Naive B cell (primary cell): ENCODE data around the gene FHIT. TPM values are rescaled to one million over a fixed set of nuclear protein-coding genes. Genes with fewer than 3 reads are reported as not detected.

Experiments
- ATAC-seq, 2 donors: fragments of 150-1000 bp; cut with Tn5 transposase; 2 replicates each; pipeline ENCODE4 v1.10.0; 2021; ENCODE audit warnings: low read depth in 2 of 2, mild to moderate bottlenecking in 2 of 2, moderate library complexity in 2 of 2
- DNase-seq: peaks from one replicate; pipeline ENCODE4 v3.0.0; 2022
- H3K27ac Mint-ChIP-seq, 6 donors: one replicate each; pipeline ENCODE4 v1.8.0; 2020 to 2022; ENCODE audit warnings: mild to moderate bottlenecking in 6 of 6, mixed read lengths in 6 of 6, moderate library complexity in 5 of 6, inconsistent platforms in 2 of 6
- H3K27me3 Mint-ChIP-seq, 3 donors: one replicate each; pipeline ENCODE4 v1.8.0; 2021 to 2022; ENCODE audit warnings: mixed read lengths in 3 of 3, mild to moderate bottlenecking in 1 of 3
- H3K36me3 Mint-ChIP-seq, 2 donors: one replicate each; pipeline ENCODE4 v1.8.0; 2020 to 2022; ENCODE audit warnings: mixed read lengths in 2 of 2, inconsistent platforms in 1 of 2, mild to moderate bottlenecking in 1 of 2
- H3K4me1 Mint-ChIP-seq, 3 donors: one replicate each; pipeline ENCODE4 v1.8.0; 2020 to 2022; ENCODE audit warnings: mixed read lengths in 3 of 3, inconsistent platforms in 1 of 3, mild to moderate bottlenecking in 1 of 3, moderate library complexity in 1 of 3
- H3K4me3 Mint-ChIP-seq, 8 donors: one replicate each; pipeline ENCODE4 v1.8.0; 2020 to 2022; ENCODE audit warnings: mild to moderate bottlenecking in 8 of 8, mixed read lengths in 8 of 8, moderate library complexity in 8 of 8, inconsistent platforms in 2 of 8
- H3K9me3 Mint-ChIP-seq, 7 donors: one replicate each; pipeline ENCODE4 v1.8.0; 2020 to 2022; ENCODE audit warnings: mixed read lengths in 7 of 7, mild to moderate bottlenecking in 5 of 7, inconsistent platforms in 2 of 7, moderate library complexity in 1 of 7
- polyA plus RNA-seq, 6 donors: library from polyadenylated mRNA; unstranded; fragments of 300-500 nt; fragmentation: Illumina TruSeq; gene quantifications; one replicate each; pipeline ENCODE4 v1.2.3, GENCODE V29; 2021; ENCODE audit warnings: low read depth in 6 of 6

The FHIT gene
- polyA plus RNA-seq, 6 donors from 2014 or later, result 3.2 to 12.6 (median 7.1) TPM

GRCh38 chr3:60096403-60096802 lies 1154.8 kb downstream of the FHIT start:
- peaks cover 0 to 8% (median 6%) of the 10 kb centered on the region in 3 donors for H3K4me1 Mint-ChIP-seq
- ATAC-seq (no peak), DNase-seq (no peak)
- H3K36me3 Mint-ChIP-seq, result no peaks in the 10 kb centered on the region
- peaks cover 0 to 5% (median 3%) of the 10 kb centered on the region in 3 donors for H3K27me3 Mint-ChIP-seq
- H3K27ac Mint-ChIP-seq, result no peak overlapping the region
- no peak overlapping the region for H3K4me3 Mint-ChIP-seq
- H3K9me3 Mint-ChIP-seq, result peaks cover 0 to 12% (median 2%) of the 10 kb centered on the region in 7 donors

DNA sequence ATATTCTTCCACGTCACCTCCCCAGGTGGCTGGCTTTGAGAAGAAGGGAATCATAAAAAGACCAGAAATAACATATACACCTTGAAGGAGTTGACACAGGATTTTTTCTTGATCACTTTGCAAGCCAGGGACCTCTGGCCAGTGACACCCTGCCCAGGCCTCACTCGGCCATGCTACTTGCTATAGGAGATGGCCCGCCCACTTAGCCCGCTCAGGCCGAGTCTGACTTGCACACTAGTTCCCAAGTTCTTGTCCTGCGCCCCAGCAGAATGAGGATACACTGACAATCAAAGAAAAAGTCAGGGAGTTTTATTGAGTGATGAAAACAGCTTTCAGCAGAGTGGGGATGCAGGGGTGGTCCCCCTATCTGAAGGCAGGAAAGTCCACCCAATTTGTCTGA lies 1155.3 kb downstream of the FHIT start:
- H3K4me3 Mint-ChIP-seq, result peak overlapping the region in 1 of 8 donors; percentile 39
- no peaks in the 10 kb centered on the region for H3K36me3 Mint-ChIP-seq
- ATAC-seq (no peak), DNase-seq (no peak)
- H3K9me3 Mint-ChIP-seq, result peaks cover 0 to 12% (median 2%) of the 10 kb centered on the region in 7 donors
- H3K27ac Mint-ChIP-seq, result peak overlapping the region in 3 of 6 donors; percentile 47 to 61 (median 49)
- peaks cover 0 to under 1% (median 0%) of the 10 kb centered on the region in 3 donors for H3K27me3 Mint-ChIP-seq
- peaks cover 0 to 8% (median 6%) of the 10 kb centered on the region in 3 donors for H3K4me1 Mint-ChIP-seq

- H3K4me3 Mint-ChIP-seq, result no peak overlapping the region
- H3K27me3 Mint-ChIP-seq, result no peaks in the 10 kb centered on the region
- H3K4me1 Mint-ChIP-seq, result peaks cover 0 to 8% (median 6%) of the 10 kb centered on the region in 3 donors
- peaks cover 0 to 12% (median 2%) of the 10 kb centered on the region in 7 donors for H3K9me3 Mint-ChIP-seq
- ATAC-seq, result no peak
- H3K36me3 Mint-ChIP-seq, result no peaks in the 10 kb centered on the region
- no peak for DNase-seq
- H3K27ac Mint-ChIP-seq, result peak overlapping the region in 3 of 6 donors; percentile 47 to 61 (median 49)
Observed at GRCh38 chr3:60095516-60095915, 1155.7 kb downstream of the FHIT start.

DNA sequence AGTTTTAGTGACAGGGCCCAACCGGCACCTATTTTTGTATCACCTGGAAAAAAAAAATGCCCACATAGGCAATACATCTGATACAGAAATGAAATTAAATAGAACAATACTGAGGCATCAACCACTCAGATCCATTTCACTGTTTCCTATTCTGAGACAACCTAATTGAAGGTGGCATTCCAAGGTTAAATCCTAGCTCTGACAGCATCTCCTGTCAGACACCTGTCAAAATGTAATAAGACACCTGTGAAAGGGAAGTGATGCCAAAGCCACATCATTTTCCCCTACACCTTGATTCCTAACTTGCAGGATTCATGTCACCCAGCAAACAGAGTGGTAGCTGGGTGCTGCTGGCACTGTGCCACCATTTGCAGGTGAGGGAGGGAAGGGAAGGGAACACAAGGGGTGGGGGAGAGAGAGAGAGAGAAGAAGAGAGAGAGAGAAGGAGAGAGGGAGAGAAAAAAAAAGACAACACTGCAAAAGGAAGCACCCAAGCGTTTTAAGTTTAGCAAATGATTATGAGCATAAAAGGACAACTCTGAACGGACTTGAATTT lies 1156.8 kb downstream of the FHIT start:
- Mint-ChIP-seq H3K27me3 (no peaks in the 10 kb centered on the region), H3K9me3 (peaks cover 0 to 11% (median 2%) of the 10 kb centered on the region in 7 donors), H3K27ac (peak overlapping the region in 3 of 6 donors; percentile 21 to 75 (median 56)), H3K4me1 (peaks cover 0 to 8% (median 6%) of the 10 kb centered on the region in 3 donors), H3K4me3 (peak overlapping the region in 1 of 8 donors; percentile 59), H3K36me3 (no peaks in the 10 kb centered on the region)
- ATAC-seq (no peak), DNase-seq (no peak)

DNA sequence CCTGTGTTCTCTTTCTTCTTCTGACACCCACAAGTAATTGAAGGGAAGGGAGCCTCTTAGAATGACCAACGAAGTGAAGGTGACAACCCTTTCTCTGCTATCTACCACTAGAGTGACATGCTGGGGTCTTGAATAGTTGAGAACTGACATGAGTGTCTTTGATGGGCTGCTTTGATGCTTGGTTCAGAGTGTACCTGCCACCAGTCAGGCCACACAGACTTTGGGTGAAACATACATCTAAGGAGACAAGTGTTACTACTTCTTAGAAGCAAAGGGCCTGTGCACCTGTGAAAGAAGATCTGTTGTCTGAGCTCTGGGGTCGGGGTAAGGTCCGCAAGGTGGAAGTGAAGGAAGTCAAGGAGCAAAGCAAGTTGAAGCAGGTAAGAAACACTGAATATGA lies 1160.7 kb downstream of the FHIT start:
- Mint-ChIP-seq H3K27me3 (no peaks in the 10 kb centered on the region), H3K4me1 (peaks cover 4 to 7% (median 4%) of the 10 kb centered on the region in 3 donors), H3K27ac (no peak overlapping the region), H3K36me3 (peaks cover 0 to 7% of the 10 kb centered on the region in 2 donors), H3K4me3 (no peak overlapping the region), H3K9me3 (peaks cover 0 to 9% (median 2%) of the 10 kb centered on the region in 7 donors)
- ATAC-seq (no peak), DNase-seq (no peak)

DNA sequence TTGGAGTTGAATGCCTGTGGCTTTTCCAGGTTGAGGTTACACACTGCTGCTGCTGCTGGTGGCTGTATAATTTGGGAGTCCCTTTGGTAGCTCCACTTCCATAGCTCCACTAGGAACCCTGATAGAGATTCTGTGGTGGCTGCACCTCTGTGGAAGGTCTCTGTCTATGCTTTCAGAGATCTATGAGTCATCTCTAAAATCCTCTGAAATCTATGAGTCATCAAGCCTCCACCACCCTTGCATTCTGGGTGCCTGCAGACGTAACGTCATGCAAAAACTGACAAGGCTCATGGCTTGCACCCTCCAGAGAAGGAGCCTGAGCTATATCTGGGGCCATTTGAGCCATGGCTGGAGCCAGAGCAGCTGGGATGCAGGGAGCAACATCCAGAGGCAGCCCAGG lies 1164.4 kb downstream of the FHIT start:
- no peaks in the 10 kb centered on the region for H3K27me3 Mint-ChIP-seq
- H3K4me3 Mint-ChIP-seq, result no peak overlapping the region
- H3K36me3 Mint-ChIP-seq, result peaks cover 0 to 11% of the 10 kb centered on the region in 2 donors
- H3K9me3 Mint-ChIP-seq, result peaks cover 0 to 10% (median 0%) of the 10 kb centered on the region in 7 donors
- H3K27ac Mint-ChIP-seq, result peak overlapping the region in 1 of 6 donors; percentile 40
- DNase-seq (no peak), ATAC-seq (no peak)
- peaks cover 8 to 20% (median 16%) of the 10 kb centered on the region in 3 donors for H3K4me1 Mint-ChIP-seq

GRCh38 chr3:60085649-60086048 lies 1165.6 kb downstream of the FHIT start:
- peak overlapping the region in 1 of 6 donors; percentile 57 for H3K27ac Mint-ChIP-seq
- no peak for DNase-seq
- H3K4me1 Mint-ChIP-seq, result peaks cover 19 to 32% (median 28%) of the 10 kb centered on the region in 3 donors
- H3K27me3 Mint-ChIP-seq, result no peaks in the 10 kb centered on the region
- H3K36me3 Mint-ChIP-seq, result peaks cover 0 to 11% of the 10 kb centered on the region in 2 donors
- peaks cover 0 to 10% (median 0%) of the 10 kb centered on the region in 7 donors for H3K9me3 Mint-ChIP-seq
- no peak overlapping the region for H3K4me3 Mint-ChIP-seq
- ATAC-seq, result no peak

- ATAC-seq (peak; percentile 89), DNase-seq (peak; percentile 56)
- peak overlapping the region in 5 of 6 donors; percentile 26 to 74 (median 46) for H3K27ac Mint-ChIP-seq
- H3K4me3 Mint-ChIP-seq, result peak overlapping the region; percentile 41 to 87 (median 79)
- peaks cover 0 to 11% of the 10 kb centered on the region in 2 donors for H3K36me3 Mint-ChIP-seq
- H3K4me1 Mint-ChIP-seq, result peaks cover 28 to 50% (median 39%) of the 10 kb centered on the region in 3 donors
- no peaks in the 10 kb centered on the region for H3K27me3 Mint-ChIP-seq
- peaks cover 0 to 14% (median 3%) of the 10 kb centered on the region in 7 donors for H3K9me3 Mint-ChIP-seq
Observed at GRCh38 chr3:60081381-60082095, 1169.7 kb downstream of the FHIT start.

GRCh38 chr3:60080648-60081047 lies 1170.6 kb downstream of the FHIT start:
- peak overlapping the region in 3 of 6 donors; percentile 4 to 51 (median 19) for H3K27ac Mint-ChIP-seq
- no peaks in the 10 kb centered on the region for H3K27me3 Mint-ChIP-seq
- DNase-seq, result no peak
- peaks cover 31 to 51% (median 40%) of the 10 kb centered on the region in 3 donors for H3K4me1 Mint-ChIP-seq
- ATAC-seq, result no peak
- H3K4me3 Mint-ChIP-seq, result peak overlapping the region; percentile 28 to 87 (median 62)
- peaks cover 0 to 14% (median 2%) of the 10 kb centered on the region in 7 donors for H3K9me3 Mint-ChIP-seq
- peaks cover 0 to 4% of the 10 kb centered on the region in 2 donors for H3K36me3 Mint-ChIP-seq

- Mint-ChIP-seq H3K4me3 (peak overlapping the region in 3 of 8 donors; percentile 10 to 67 (median 15)), H3K4me1 (peaks cover 31 to 52% (median 37%) of the 10 kb centered on the region in 3 donors), H3K9me3 (peaks cover 0 to 14% (median 2%) of the 10 kb centered on the region in 7 donors), H3K27ac (peak overlapping the region in 4 of 6 donors; percentile 21 to 75 (median 62)), H3K27me3 (peaks cover 0 to 6% (median 0%) of the 10 kb centered on the region in 3 donors), H3K36me3 (no peaks in the 10 kb centered on the region)
- DNase-seq (no peak), ATAC-seq (no peak)
Observed at GRCh38 chr3:60079076-60079475, 1172.2 kb downstream of the FHIT start.

DNA sequence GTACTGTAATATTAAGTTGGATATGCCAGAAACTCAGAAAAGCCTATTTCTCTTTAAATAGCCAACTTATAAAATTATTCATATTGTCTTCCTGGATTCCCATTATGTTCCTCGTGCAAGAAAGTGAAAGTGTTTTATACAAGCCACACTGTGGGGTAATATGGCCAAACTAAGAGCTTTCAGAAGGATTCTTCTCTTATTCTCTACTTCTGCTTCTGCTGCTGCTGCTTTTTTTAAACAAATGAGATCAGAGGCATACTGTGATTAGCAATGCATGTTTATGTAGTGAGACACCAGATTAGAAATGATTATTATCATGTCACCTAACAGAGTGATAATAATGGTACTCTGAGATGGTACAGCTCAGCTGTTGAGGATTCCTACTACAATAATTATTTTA lies 1174.9 kb downstream of the FHIT start:
- Mint-ChIP-seq H3K27ac (peak overlapping the region in 2 of 6 donors; percentile 25 to 52), H3K27me3 (peaks cover 0 to 6% (median 0%) of the 10 kb centered on the region in 3 donors), H3K4me3 (peak overlapping the region in 4 of 8 donors; percentile 10 to 37 (median 14)), H3K4me1 (peaks cover 24 to 42% (median 28%) of the 10 kb centered on the region in 3 donors), H3K9me3 (peaks cover 0 to 16% (median 9%) of the 10 kb centered on the region in 7 donors), H3K36me3 (no peaks in the 10 kb centered on the region)
- ATAC-seq (peak; percentile 40 to 69), DNase-seq (peak; percentile 10)

- H3K4me3 Mint-ChIP-seq, result no peak overlapping the region
- H3K9me3 Mint-ChIP-seq, result peaks cover 0 to 16% (median 10%) of the 10 kb centered on the region in 7 donors
- H3K4me1 Mint-ChIP-seq, result peaks cover 9 to 27% (median 10%) of the 10 kb centered on the region in 3 donors
- H3K27ac Mint-ChIP-seq, result no peak overlapping the region
- no peak for ATAC-seq
- no peaks in the 10 kb centered on the region for H3K36me3 Mint-ChIP-seq
- peaks cover 0 to 6% (median 0%) of the 10 kb centered on the region in 3 donors for H3K27me3 Mint-ChIP-seq
- DNase-seq, result no peak
Observed at GRCh38 chr3:60073942-60074341, 1177.3 kb downstream of the FHIT start.

DNA sequence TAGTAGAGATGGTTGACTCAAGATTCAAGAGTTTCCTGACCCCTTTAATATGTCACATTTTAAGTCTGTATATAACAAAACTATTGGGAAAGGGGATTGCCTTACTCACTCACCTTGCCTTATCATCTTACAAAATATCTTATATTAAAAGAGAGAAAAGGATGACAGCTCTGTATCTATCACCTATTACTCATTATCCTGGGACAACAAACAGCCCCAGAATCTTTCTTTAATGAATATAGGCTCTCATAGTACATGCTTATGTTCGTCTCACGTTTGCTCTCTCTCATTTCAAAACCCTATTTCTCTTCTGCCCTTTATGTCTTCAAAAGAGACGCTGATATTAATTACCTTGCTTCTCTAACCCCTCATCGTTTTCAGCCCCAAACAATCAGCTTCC lies 1178.0 kb downstream of the FHIT start:
- Mint-ChIP-seq H3K4me1 (peaks cover 8 to 27% (median 10%) of the 10 kb centered on the region in 3 donors), H3K27ac (peak overlapping the region in 1 of 6 donors; percentile 16), H3K36me3 (no peaks in the 10 kb centered on the region), H3K9me3 (peaks cover 0 to 15% (median 8%) of the 10 kb centered on the region in 7 donors), H3K4me3 (no peak overlapping the region), H3K27me3 (peaks cover 0 to 6% (median 0%) of the 10 kb centered on the region in 3 donors)
- ATAC-seq (no peak), DNase-seq (no peak)
